Stimulated activated CD8-positive, alpha-beta memory T cell treated with anti-CD3 and anti-CD28 coated beads, Interleukin-4, amount 100 ng/mL, for 24 hours (primary cell): ENCODE results near the gene CCL19.
"Not testable (repeated sequence)": the region's sequence is repeated elsewhere in the genome, so short reads cannot be mapped to it uniquely, and the experiment has no call there.

Experiments
- DNase-seq: peaks from one replicate; pipeline ENCODE4 v3.0.0-alpha.2; 2020; ENCODE audit warnings: low read depth

Gene CCL19

DNA sequence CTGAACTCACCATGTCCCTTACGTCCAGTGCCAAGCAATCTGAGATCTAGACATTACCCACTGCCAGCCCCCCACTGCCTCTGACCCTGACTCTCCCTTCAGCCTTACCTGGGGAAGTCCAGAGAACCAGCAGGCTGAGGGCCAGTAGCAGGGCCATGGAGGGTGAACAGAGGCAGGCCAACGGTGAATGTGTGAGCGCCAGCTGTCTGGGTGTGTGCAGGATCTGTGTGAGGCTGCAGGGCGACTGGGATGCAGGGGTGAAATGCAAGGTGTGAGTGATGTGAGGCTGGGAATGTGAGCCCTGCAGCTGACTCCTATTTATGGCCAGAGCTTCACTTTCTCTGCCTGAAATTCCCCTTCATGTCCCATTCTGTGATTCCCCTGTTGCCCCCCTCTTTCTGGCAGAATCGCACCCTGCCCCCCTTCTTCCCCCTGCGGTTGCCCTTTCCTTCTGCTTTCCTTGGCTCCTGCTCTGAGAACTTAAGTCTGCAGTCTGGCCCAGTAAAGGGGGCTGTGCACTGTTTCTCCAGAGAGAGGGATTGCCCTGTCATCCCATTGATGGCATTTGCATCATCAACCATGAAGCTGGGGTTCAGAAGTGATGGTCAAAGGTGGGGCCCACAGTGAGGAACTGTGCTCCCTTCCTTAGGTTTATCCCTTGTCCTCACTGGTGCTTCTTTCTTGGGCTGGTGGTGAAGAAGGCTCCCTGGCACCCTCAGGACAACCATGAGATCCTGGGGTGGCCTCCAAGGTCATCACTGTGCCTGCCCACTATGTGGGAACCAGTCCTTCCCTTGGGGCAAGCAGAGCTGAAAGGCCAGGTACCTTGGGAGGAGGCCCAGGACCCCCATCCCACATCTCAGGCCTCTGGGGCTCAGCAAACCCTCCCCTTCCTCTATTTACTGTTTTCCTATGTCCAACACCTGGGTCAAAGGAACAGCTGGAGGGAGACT is at the start of gene CCL19:
Gene CCL19 (minus strand): TSS at position 294 of the 953 bp plus-strand sequence. CDS start 137 bp downstream, at position 157.
- no peak for DNase-seq

DNA sequence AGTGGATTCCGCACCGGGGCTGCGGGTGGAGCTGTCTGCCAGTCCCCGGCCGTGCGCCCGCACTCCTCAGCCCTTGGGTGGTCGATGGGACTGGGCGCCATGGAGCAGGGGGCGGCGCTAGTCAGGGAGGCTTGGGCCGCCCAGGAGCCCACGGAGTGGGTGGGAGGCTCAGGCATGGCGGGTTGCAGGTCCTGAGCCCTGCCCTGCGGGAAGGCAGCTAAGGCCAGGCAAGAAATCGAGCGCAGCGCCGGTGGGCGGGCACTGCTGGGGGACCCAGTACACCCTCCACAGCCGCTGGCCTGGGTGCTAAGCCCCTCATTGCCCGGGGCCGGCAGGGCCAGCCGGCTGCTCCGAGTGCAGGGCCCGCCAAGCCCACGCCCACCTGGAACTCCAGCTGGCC is 49.1 kb upstream of the CCL19 start:
- not testable (repeated sequence) for DNase-seq

DNA sequence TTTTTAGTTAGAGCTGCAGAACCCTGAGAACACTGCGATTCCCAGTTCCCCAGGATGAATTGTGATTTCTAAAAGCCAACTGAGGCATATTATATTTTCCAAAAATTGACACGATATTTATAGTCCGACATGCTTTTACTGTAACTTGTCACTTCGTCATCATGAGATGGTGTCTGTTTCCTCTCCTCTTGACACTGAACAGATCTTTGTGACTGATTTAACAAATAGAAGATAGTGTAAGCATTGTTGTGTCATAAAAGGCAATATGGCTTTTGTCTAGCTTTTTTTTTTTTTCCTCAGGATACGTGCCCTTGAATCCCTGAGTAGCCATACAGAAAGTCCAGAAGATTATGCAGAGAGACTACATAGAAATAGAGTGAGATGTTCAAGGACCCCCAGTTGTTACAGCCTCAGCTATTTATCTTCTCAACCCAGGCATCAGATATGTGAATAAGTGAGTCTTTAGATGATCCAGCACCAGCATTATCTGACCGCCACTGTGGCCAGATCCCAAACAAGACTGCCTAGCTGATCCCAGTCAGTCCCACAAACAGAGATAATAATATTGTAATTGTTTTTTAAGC is 46.7 kb upstream of the CCL19 start:
- no peak for DNase-seq

DNA sequence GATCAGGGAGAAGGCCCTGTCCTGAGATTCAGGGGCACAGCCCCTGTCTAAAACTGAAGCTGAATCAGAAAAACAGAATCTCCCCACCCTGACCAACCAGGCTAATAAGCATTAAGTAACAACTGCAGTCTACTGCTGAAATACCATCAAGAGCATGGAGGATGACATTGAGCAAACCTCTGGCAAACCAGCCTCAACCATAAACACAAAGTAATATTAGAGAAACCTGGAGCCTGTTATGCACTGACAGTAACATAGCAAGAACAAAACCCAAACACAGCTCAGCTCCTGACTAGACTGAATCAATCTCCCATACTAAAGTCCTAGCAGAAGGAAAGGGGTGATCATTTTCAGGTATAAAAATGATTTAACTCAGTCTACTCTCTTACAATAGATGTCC is 43.6 kb upstream of the CCL19 start:
- DNase-seq: no peak

DNA sequence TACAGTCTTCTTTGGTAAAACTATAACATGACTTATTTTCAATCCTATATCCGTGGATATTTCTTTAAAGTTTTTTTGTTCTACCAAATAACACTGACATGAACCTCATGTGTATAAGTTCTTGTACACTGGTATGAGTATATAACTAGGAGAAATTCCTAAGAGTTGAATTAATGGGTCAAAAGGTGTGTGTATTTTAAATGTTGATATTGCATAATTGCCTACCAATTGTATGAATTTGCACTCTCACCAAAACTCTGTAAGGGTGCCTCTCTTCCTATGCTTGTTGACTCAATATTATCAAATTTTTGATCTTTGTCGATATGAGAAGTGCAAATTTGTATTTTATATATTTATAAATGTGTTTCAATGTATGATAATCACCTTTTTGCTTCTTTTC is 41.8 kb upstream of the CCL19 start:
- DNase-seq: no peak

DNA sequence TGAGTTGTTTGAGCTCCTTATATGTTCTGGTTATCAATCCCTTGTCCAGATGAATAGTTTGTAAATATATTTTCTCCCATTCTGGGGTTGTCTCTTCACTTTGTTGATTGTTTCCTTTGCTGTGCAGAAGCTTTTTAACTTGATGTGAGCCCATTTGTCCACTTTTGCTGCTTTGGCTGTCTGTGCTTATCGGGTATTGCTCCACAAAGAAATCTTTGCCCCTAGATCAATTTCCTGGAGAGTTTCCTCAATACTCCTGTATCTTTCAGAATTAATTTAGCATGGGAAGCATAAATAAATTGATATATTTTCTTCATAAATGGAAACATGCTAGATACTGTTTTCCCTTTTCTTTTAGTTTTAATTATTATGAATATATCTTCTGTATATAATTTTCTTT is 41.4 kb upstream of the CCL19 start:
- no peak for DNase-seq

DNA sequence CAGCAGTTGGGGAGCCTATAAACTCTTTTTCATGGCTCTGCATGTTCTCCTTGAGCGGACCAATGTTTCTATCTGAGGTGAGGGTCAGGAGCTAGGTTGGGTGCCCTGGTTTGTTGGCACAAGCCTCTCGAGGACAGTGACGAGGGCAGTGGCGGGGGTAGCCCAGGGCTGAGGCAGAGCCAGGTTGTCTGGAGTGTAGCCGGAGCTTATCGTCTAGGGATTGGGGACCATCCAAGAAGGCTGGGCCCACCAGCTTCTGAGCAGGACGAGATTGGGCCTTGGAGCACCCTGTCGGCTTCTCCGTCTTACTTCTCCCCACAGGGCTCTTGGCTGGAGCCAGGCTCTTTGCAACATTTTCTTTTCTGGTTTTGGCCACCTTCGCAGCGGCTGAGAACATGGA is 32.1 kb upstream of the CCL19 start:
- DNase-seq: no peak

DNA sequence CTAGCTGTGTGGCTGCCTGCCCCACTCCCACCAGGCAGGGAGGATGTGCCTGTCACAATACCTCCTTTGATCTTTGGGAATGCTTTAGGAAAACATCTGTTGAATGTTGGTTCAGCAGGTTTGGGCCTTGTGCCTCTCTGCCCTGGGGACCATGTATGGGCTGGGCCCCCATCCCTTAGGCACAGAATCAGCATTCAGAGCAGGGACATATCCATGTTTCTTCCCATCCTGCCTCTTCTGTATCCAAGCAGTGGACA is 28.6 kb upstream of the CCL19 start:
- DNase-seq: not testable (repeated sequence)

DNA sequence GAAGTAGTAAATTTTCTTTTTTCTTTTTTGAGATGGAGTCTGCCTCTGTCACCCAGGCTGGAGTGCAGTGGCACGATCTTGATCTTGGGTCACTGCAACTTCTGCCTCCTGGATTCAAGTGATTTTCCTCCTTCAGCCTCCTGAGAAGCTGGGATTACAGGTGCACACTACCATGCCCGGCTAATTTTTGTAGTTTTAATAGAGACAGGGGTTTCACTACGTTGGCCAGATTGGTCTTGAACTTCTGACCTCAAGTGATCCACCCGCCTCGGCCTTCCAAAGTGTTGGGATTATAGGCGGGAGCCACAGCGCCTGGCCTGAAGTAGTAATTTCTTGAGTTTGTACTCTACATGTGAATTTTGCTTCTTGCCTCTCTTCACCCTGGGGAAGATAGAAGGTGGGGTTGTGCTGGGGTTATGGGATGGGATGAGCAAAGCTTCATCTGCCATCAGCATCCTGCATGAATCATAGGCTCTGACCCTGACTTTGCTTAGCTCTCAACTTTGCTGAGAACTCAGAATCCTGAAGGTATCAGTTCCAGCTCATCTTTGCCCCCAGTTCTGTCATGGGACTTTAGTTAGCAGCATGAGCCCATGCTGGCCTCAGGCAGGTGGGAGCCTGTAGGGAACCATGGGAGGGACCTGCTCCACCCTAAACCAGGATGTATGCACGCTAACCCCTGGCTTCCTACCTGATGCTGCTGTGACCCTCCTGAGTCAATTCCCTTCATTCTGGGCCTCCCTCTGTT is 28.1 kb upstream of the CCL19 start:
- no peak for DNase-seq

DNA sequence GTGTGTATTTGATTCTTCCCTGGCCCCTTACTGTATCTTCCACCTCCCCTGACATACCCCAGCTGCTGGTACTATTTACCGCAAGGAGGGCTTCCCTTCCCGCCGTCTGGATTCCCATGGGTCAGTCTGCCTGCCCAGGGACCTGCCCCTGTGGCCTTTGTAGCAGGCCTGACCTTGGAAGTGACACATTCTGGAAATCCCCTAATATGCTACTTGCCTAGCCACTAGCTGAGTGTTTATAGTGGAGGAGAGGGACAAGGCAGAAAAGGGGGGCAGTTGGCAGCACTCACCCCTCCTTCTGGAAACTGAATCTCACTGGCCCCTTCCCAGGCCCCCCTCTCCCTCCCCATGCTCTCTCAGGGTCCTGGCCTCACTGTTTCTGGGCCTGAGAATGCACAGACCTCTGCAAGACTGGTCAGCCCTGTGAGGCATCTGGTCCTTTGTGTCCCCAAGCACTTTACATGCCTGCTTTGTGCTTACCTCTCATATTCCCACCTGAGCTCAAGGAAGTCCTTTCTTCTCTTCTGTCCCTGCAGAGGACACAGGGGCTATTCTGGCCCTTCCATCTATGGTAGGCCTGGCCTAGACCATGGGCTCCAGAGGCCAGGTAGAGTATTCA is 27.0 kb upstream of the CCL19 start:
- DNase-seq: no peak

DNA sequence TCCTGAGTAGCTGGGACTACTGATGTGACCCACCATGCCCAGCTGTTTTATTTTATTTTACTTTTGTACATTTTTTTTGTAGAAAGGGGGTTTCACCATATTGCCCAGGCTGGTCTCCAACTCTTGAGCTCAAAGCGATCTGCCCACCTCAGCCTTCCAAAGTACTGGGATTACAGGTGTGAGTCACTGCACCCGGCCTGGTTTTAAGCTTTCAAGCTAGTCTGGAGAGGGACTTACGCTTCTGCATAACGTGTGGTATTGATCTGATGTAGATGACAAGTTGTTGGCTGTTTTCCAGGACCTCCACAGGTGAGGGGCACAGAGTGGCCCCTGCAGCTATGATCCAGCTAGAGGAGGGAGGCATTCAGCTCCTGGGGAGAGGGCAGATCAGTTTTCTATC is 25.6 kb upstream of the CCL19 start:
- DNase-seq: no peak

DNA sequence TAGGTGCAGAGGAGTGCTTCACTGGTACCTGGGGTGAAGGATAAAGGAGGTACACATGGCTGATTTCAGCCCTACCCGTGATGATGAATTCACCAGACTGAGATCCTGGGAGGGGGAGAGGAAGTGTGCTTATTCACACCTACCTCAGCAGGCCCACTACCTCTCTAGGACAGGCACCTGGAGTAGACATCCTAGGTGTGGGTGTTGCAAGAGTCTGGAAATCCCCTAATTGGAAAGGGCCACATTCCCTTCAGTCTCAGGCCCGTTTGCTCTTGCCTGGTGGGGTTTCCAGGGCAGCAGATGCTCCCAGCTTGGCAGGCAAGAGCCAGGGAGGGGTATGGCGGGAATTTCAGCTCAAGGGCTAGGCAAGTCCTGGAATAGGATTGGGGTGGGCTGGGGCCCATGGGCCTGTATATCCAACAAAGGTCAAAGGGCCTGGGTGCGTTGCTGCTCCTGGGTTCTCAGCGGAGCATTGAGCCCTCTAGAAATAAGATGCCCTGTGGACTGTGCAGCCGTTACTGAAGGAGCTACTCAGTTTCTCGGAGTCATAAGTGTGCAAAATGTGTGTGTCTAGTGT is 24.7 kb upstream of the CCL19 start:
- no peak for DNase-seq

DNA sequence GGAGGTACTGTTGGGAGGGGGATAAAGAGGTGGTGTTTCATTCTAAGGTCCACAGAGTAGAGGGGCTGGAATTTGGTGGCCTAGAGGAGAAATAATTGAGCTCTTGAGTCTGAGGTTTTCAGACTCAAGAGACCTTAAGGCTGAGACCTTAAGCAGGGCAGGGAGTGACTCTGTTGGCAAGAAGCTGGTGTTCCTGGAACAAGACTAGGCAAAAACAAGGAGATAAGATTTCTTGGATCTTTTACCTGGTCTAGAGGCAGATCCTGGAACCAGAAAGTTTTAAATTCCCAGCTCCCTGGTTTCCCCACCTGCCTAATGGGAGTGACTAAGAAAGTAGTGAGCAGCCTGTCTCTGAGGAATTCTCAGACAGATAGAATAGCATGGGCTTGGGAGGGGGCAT is 22.9 kb upstream of the CCL19 start:
- no peak for DNase-seq

DNA sequence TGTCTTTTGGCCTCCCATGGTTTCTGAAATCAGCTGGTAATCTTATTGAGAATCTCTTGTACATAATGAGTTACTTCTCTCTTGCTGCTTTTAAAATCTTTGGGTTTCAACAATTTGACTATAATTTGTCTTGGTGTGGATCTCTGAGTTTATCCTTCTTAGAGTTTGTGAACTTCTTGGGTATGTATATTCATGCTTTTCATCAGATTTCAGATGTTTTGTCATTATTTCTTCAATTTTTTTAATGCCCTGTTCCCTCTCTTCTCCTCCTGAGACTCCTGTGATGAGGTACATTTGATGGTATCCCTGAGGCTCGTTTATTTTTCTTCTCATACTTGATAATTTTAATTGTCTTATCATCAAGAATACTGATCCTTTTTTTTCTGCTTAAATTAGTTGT is 21.1 kb upstream of the CCL19 start:
- no peak for DNase-seq

DNA sequence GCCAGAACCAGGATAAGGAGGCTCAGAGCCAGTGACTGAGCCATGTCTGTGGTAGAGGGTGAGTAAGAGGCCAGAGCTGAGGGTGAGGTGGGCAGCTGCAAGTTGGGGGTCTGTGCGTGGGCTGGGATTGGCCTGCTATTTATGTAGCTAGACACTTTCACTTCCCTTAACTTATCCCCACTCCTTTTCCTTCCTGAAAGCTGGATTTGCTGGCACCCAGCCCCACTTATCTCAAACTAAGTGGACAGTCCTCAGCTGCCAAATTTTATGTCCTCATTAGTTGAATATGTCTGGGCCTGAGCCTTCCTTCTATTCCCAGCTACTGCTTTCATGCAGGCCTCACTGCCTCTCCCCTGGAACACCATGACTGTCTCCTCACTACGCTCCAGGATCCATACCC is 18.9 kb upstream of the CCL19 start, which contains the start of gene CCL21:
Gene CCL21 (minus strand): TSS at position 114 of the 400 bp plus-strand sequence. CDS start 70 bp downstream, at position 44.
- DNase-seq: no peak

DNA sequence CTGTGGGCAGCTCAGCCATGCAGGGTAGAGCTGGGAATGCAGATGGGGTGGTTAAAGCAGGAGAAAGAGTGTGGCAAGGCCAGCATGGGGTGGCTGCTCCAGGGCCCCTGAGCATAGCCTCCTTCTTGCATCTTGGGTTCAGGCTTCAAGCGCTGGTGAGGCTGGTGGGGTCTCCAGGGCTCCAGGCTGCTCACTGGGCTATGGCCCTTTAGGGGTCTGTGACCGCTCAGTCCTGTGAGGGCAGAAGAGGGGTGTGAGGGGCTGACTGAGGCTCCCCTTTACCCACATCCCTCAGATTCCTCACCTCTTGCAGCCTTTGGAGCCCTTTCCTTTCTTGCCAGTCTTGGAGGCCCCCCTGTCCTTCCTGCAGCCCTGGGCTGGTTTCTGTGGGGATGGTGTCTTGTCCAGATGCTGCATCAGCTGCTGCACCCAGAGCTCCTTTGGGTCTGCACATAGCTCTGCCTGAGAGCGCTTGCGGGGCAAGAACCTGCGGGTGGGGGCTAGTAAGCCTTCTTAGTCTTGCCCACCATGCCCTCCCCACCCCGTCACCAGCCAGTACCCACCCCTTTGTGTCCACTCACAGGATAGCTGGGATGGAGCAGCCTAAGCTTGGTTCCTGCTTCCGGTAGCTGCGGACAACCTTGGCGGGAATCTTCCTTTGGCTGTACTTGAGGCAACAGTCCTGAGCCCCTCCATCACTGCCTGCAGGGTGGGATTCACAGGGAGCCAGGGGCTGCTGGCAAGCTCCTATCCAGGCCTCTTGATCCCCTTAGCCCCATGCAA is 18.3 kb upstream of the CCL19 start:
- no peak for DNase-seq

DNA sequence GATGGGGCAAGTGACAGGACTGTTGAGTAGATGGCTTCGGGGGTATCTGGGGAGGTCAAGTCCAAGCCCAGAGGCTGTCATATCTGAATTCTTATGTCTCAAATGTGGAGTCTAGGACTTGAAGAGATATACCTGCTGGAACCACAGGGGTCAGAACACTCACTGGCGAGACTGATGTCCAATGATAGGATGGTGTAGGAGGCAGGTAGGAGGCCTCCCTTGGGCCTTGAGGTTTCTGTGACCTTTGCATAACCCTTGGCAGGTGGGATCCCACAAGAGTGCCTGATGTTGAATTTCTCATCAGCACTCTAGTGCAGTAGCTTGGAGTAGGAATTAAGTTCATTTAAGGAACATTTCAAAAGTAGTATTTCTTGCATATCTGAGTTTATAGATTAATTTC is 16.1 kb upstream of the CCL19 start:
- DNase-seq: no peak

DNA sequence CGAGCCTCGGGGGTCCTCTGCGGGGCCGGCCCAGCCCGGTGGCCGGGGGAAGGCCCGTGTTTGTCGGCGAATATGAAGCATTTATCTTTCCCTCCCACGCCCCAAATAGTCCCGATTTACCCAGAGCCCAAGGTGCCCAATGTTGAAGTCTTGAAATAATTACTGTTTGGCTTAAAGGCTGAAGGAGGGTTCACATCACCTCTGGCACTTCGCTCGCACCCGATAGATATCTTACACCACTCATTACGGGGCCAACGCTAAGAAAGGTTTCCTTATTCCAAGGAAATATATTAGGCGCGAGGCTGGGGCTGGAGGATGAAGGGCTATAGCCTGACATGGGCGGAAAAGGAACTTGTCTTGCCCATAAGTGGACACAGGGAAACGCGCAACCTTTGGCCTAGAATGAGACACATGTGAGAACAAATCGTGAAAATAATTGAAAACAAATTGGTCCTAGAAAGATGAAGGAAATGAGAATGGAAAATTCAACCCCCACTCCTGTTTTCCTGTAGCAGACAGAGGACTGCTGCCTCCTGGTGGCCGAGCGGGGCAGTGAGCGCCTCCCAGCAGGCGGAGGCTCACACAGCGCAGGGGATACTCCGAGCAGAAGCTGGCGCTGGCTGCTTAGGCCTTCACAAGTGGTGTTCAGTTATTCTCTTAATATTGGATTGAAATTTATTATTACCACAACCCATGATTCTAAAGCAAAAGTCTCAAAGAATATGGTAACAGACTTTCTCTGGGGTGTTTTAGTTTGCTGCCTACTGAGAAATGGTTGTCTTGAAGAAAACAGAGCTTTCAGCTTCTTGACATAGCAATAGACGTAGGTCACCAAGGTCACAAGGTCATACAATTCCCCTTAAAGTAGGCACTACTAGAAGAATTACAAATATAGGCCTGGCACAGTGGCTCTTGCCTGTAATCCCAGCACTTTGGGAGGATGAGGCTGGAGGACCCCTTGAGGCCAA is 11.0 kb upstream of the CCL19 start:
- peak; percentile 76 for DNase-seq

DNA sequence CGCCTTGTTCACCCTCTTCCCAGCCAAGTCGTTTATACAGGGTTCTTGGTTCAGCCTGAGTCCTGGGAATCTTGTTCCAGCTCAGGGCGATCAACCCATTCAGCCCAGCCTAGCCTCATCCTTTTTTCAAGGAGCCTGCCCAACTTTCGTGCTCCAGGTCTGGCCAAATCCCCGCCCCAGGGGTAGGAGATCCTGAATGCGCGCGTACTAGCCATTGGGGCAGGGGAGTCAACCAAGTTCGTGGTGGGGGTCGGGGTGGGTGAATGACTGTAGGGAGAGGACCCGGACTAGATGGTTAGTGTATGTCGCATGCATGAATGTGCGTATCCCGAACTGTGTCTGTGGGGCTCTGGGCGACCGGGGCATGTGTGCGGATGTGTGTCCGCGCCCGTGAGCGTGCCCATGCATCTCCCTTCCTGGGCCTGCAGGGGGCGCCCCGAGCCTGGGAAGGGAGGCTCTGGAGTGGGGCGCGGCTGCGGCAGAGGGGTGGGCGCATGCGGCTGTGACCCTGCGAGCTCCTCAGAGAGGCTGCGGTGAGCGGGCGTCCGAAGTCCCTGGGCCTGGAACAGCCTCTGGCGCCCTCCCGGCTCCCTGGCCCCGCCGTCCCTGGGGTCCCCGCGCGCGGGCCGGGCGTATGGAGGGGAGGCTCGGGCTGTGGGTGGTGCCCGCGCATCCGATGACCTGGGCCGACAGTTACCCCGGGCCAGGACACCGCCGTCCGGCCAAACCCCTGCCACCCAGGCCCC is 10.1 kb upstream of the CCL19 start:
- DNase-seq: peak; percentile 66
